Activated CD4-positive, CD25-positive, alpha-beta regulatory T cell treated with anti-CD3 and anti-CD28 coated beads, Interleukin-2, amount 50 U/mL, for 16 hours (primary cell): Measurements from ENCODE around the gene PGLYRP4.
"Not testable (repeated sequence)": the region's sequence is repeated elsewhere in the genome, so short reads cannot be mapped to it uniquely, and the experiment has no call there.

Experiments
- DNase-seq: peaks from one replicate; pipeline ENCODE4 v3.0.0-alpha.2; 2020; ENCODE audit warnings: low read depth, low spot score

PGLYRP4 gene

GRCh38 chr1:153356392-153357075, 7.9 kb upstream of the PGLYRP4 start:
- no peak for DNase-seq

- no peak for DNase-seq
Measured at GRCh38 chr1:153355445-153356071, 6.9 kb upstream of the PGLYRP4 start.

DNA sequence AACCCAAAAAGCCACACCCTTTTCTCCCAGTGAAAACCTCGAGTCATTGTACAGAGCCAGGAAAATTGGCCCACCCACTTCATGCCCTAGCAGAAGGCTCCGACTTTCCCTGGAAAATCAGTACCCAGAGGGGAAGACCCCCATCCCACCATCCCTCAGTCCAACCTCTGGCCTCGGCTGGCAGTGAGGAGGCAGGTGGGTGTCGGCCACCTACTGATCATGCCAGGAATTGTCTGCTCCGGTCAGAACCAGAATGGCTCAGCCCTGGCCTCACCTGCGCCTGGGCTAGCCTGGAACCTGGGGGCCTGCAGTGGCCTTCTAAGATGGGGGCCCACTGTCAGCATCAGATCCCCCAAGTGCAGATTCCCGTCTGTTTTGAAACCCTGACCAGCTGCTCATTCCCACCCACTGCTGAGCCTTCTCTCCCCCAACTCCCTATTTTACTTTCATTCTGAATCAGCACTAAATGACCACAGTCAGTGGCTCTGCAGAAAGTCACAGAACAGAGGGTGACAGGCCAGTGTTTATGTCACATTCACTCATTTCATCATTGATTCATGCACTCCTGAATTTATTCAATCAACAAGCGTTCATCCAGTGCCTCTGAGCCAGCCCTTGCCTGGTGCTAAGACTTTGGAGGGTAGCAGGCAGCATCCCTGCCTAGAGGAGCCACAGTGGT, 6.0 kb upstream of the PGLYRP4 start:
- DNase-seq, result no peak

- DNase-seq, result no peak
Measured at GRCh38 chr1:153353226-153353947, 4.7 kb upstream of the PGLYRP4 start.

DNA sequence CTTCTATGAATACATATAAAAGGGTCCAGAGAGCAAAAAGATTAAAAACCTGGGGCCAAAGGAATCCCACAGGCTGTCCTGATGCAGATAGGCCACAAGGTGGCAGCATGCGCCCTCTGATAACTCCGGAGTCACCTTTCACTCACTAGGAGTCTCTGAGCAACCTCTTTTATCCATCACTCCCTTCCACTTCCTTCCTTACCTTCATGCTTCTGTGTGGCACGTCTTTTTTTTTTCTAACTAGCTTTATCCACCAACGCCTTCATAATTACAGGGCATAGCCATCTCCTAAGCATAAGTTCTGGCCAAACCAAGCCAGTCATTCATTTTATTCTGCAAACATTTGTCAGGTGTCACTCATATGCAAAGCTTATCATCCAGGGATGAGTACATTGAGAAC, 3.9 kb upstream of the PGLYRP4 start:
- peak; percentile 52 for DNase-seq

GRCh38 chr1:153350321-153350957, 1.8 kb upstream of the PGLYRP4 start:
- DNase-seq, result no peak

DNA sequence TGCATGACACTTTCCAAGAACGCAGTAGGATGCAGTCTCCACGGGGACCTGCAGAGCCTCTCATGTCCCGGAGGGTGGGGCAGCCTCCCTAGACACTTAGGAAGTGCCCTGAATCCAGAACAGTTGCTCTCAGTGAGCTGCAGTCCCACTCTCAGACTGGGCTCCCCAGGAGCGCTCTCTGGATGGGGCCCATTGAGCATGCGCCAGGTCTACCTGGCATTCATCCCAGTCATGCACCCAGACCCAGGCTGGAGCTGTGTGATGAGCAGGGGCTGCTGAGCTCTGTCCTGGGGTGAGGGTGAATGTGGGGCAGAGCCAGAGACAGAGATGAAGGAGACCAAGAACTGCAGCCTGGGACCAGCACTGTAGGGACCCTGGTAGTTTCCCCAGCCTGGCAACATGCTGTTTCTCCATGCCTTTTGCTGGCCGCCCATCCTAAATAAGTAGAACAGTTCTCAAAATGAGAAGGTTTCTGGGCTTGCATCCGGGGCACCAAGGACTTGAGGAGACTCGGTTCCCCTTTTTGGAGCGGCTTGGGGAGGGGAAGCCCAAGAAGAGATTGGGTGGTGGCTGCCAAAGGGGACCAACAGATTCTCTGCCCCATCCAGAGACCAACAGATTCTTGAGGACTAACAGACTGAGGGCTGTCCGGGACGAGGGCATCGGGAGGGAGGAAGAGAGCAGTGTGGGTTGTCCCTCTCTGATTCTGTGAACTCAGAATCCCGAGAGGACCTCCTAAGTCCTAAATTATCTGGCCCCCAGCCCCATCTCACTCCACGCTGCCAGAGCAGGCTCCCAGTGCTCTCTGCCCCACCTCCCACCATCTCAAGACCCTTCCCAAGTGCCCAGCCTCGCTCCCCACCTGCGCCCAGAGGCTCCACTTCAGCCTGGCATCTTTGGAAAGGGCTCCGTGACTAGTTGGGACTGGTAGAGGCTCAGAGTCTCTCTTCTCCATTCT, 1.0 kb upstream of the PGLYRP4 start:
- DNase-seq, result no peak

DNA sequence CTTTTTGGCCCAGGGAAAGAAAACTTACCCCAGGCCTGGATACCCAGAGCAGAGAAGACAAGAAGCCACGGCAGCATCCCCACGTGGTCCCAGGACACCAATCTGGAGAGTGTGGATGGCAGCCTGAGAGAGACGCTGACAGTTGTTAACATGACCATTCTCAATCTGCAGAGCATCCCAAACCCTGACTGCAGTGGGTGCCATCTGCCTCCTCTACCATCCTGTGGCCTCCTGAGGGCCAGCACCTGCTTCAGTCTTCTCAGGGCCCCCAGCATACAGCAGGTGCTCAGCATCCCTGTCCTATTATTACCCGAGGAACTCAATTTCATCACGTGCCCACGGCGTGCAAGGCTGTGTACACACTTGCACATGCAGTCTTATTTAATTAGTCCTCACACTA, 785 bp downstream of the PGLYRP4 start:
- no peak for DNase-seq

GRCh38 chr1:153347049-153347448, 1.6 kb downstream of the PGLYRP4 start:
- DNase-seq, result not testable (repeated sequence)

GRCh38 chr1:153346077-153346723, 2.4 kb downstream of the PGLYRP4 start:
- DNase-seq, result no peak

- DNase-seq, result no peak
Measured at GRCh38 chr1:153345187-153346076, 3.2 kb downstream of the PGLYRP4 start.

- DNase-seq, result no peak
Measured at GRCh38 chr1:153344718-153345025, 4.0 kb downstream of the PGLYRP4 start.

DNA sequence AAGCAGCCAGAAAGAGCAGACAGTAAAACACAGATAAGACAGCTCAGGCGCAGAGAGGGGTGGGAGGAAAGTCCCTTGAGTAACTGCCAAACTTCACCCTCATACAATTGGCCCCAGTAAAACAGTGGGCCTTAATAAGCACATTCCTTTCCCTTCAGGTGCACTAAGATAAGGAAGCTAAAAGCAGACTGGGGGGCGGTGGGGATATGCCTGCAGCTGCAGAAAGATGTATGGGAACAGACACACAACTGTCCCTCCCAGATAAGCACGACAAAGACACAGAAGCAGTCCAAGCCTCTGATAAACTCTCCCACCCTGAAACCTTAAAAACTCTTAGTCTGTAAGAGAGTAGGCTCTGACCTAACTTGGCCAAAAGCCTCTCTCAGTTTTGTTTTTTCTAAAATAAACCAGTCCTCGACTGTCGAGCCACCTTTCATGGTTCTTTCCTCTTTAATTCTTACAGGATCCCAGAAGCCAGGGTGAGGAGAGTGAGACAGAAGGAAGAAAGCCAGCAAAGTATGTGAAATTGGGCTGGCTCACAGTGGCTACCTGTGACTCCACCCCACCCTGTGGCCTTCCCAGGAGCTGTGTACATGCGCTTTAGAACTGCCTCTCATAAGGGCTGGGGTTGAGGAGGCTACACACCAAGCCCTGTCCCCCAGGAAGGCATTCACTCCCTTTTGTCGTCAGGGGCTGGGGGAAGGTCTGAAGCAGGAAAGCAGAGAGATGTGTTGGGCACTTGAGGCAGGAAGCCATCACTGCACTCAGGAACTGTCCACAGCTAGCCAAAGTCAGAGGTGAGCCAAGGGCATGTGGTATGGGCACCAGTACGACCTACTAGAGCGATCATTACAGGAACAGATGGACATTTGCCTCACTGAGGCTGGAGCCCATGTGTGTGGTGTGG, 4.6 kb downstream of the PGLYRP4 start:
- DNase-seq, result no peak

- DNase-seq, result no peak
Measured at GRCh38 chr1:153343040-153343681, 5.5 kb downstream of the PGLYRP4 start.

DNA sequence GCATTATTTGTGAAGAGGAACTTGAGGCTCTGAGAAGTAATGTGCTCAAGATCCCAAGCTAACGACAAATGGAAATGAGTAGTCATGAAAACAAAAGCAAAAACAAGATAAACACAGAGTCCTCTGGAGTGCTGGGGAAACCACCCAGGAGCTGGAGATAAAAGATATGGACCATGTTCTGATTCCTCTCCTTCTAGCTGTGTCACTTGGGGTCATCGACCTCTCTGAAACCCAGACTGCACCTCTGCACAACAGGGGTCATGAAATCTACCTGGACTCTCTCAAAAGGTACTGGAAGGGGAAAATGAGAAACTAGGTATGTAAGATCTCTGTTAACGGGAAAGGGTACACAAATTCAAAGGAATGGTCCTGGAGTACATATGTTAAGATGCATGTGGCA, 6.5 kb downstream of the PGLYRP4 start:
- DNase-seq, result no peak

DNA sequence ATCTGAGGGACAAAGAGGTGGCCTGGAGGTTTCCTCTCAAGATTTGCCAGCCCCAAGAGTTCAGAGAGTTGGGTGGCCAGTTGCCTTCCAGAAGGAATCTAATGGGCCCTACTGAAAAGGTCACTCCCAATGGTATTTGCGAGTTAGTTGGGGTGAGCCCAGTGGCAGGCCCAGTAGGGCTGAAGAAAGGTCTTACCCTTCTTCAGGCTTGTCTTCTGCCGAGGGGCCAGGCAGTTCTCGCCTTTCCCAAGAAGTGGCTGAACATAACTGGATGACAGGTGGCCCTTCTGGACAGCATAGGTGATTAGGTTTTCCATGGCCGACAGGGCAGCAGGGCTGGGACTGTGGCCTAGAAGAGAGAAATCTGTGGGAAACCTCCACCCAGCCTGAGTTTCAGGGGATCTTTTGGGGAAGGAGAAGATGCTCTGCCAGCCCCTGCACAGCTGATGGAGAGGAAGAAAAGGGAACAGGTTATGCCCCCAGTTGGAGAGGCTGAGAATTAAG, 7.2 kb downstream of the PGLYRP4 start:
- no peak for DNase-seq

DNA sequence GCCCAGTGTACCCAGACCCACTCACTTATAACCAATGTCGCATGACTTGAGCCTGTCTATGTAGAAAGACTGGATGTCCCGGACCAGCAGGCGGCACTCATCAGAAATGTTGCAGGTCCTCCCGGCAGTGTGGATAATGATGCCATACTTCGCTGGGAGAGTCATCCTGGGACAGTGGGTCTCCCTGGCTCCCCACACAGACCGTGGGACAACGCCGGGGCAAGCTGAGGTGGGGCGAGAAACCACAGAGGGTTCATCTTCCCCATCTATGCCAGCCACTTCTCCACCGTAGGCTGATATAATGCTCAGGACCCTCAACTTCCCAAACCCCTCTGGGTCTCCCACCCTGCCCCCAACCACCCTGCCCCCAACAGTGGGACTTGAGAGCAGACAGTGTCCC, 8.3 kb downstream of the PGLYRP4 start:
- no peak for DNase-seq

- DNase-seq, result no peak
Measured at GRCh38 chr1:153339802-153340201, 8.8 kb downstream of the PGLYRP4 start.
